DMS53 (cell line): ENCODE data around the gene MDC1.

Experiments used
- DNase-seq: peaks from one replicate; lab custom pipeline; 2025; lab: John Stamatoyannopoulos, UW

Gene MDC1

GRCh38 chr6:30707281-30707850 is 9.7 kb downstream of the MDC1 start:
- DNase-seq: peak; percentile 91

- DNase-seq: no peak
Measured at GRCh38 chr6:30705620-30706019, 11.5 kb downstream of the MDC1 start.

GRCh38 chr6:30703821-30704220 is 13.3 kb downstream of the MDC1 start:
- no peak for DNase-seq

- DNase-seq: no peak
Measured at GRCh38 chr6:30703011-30703410, 14.1 kb downstream of the MDC1 start.

- no peak for DNase-seq
Measured at GRCh38 chr6:30700340-30700739, 16.7 kb downstream of the MDC1 start.

GRCh38 chr6:30696432-30696831 is 20.6 kb downstream of the MDC1 start:
- DNase-seq: no peak

GRCh38 chr6:30691208-30691847 is 25.8 kb downstream of the MDC1 start:
- no peak for DNase-seq

- peak; percentile 95 for DNase-seq
Measured at GRCh38 chr6:30690403-30691207, 26.5 kb downstream of the MDC1 start, which contains the start of gene NRM. Gene NRM (minus strand): TSS chr6:30690984. CDS start chr6:30690974, 10 bp downstream.

- no peak for DNase-seq
Measured at GRCh38 chr6:30689985-30690384, 27.1 kb downstream of the MDC1 start.

- DNase-seq: no peak
Measured at GRCh38 chr6:30689022-30689865, 27.8 kb downstream of the MDC1 start.

GRCh38 chr6:30688569-30688968 is 28.5 kb downstream of the MDC1 start:
- no peak for DNase-seq

- peak; percentile 65 for DNase-seq
Measured at GRCh38 chr6:30687659-30688431, 29.2 kb downstream of the MDC1 start.

- DNase-seq: peak; percentile 97
Measured at GRCh38 chr6:30686908-30687658, 30.0 kb downstream of the MDC1 start.

- peak; percentile 77 for DNase-seq
Measured at GRCh38 chr6:30686009-30686907, 30.8 kb downstream of the MDC1 start, which contains the start of gene PPP1R18. Gene PPP1R18 (minus strand): TSS chr6:30686645. CDS start chr6:30686018, 627 bp downstream.

GRCh38 chr6:30685157-30686008 is 31.7 kb downstream of the MDC1 start:
- DNase-seq: no peak

- no peak for DNase-seq
Measured at GRCh38 chr6:30684386-30685156, 32.5 kb downstream of the MDC1 start.

GRCh38 chr6:30683980-30684338 is 33.1 kb downstream of the MDC1 start:
- no peak for DNase-seq
